NCI-H69 (cell line): ENCODE results near the gene KIAA1958.
"Not testable (repeated sequence)": the region's sequence is repeated elsewhere in the genome, so short reads cannot be mapped to it uniquely, and the experiment has no call there.

Experiments
- DNase-seq: peaks from one replicate; lab custom pipeline; 2025; lab: John Stamatoyannopoulos, UW

The KIAA1958 gene

GRCh38 chr9:112663681-112664080, 177.1 kb downstream of the KIAA1958 start:
- DNase-seq, result no peak

- DNase-seq, result no peak
Observed at GRCh38 chr9:112664531-112664930, 177.9 kb downstream of the KIAA1958 start.

- peak; percentile 49 for DNase-seq
Observed at GRCh38 chr9:112665347-112665746, 178.7 kb downstream of the KIAA1958 start.

GRCh38 chr9:112669326-112669725, 182.7 kb downstream of the KIAA1958 start:
- no peak for DNase-seq

- no peak for DNase-seq
Observed at GRCh38 chr9:112670991-112671625, 184.5 kb downstream of the KIAA1958 start.

GRCh38 chr9:112673221-112673620, 186.6 kb downstream of the KIAA1958 start:
- DNase-seq, result not testable (repeated sequence)

- DNase-seq, result no peak
Observed at GRCh38 chr9:112677040-112677439, 190.4 kb downstream of the KIAA1958 start.

- DNase-seq, result no peak
Observed at GRCh38 chr9:112680731-112681402, 194.2 kb downstream of the KIAA1958 start.

GRCh38 chr9:112689161-112689740, 202.6 kb downstream of the KIAA1958 start:
- DNase-seq, result no peak

- DNase-seq, result no peak
Observed at GRCh38 chr9:112694706-112695555, 208.3 kb downstream of the KIAA1958 start.

GRCh38 chr9:112696461-112696860, 209.8 kb downstream of the KIAA1958 start:
- no peak for DNase-seq

- DNase-seq, result no peak
Observed at GRCh38 chr9:112699230-112699629, 212.6 kb downstream of the KIAA1958 start.

GRCh38 chr9:112700085-112700484, 213.5 kb downstream of the KIAA1958 start:
- DNase-seq, result no peak

- no peak for DNase-seq
Observed at GRCh38 chr9:112703304-112703703, 216.7 kb downstream of the KIAA1958 start.

GRCh38 chr9:112705768-112706427, 219.3 kb downstream of the KIAA1958 start:
- DNase-seq, result peak; percentile 35

- peak; percentile 16 for DNase-seq
Observed at GRCh38 chr9:112711050-112711689, 224.5 kb downstream of the KIAA1958 start.

- no peak for DNase-seq
Observed at GRCh38 chr9:112712678-112713077, 226.1 kb downstream of the KIAA1958 start.

GRCh38 chr9:112717661-112718331, 231.2 kb downstream of the KIAA1958 start, which contains the start of gene INIP:
Gene INIP (minus strand): TSS chr9:112718117. CDS start chr9:112716485, 1,632 bp downstream.
- peak; percentile 99 for DNase-seq
